ENCODE measurements around the gene SLC2A4RG. TPM values are rescaled to one million over a fixed set of nuclear protein-coding genes. Genes with fewer than 3 reads are reported as not detected.

Gene SLC2A4RG
- total and polyA plus RNA-seq, 2 of the 13 experiments (the other 11 are each of a cell fraction or from before 2014, with no cell fraction given), result 91.4 to 95.9 TPM

DNA sequence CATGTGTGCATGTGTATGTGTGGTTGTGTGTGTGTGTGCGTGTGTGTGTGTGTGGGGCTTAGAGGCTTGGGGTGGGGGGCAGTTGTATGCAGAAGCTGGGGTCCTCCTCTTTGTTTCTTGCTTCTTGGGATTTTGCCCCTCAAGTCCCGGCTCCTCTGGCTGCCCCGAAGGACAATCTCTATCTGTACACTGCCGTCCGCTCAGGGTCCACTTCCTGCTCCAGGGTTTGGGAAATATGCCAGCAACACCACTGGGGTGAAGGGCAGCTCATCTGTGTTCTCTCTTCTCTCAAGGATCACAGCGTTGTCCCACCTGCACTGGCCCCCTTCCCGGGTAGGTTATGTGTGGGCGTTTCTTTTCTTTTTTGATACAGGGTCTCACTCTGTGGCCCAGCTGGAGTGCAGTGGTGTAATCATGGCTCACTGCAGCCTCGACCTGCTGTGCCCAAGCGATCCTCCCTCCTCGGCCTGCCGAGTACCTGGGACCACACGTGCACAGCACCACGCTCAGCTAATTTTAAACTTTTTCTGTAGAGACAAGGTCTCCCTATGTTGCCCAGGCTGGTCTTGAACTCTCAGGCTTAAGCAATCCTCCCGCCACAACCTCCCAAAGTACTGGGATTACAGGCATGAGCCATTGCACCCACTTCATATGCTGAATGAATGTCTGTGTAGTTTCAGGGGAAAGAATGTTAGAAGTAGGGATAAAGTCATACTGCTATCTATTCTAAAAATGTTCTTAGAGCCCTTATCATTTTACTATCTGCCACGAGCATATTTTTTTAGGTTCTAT lies 25.7 kb downstream of the SLC2A4RG start (continued):
- TF ChIP-seq, protein P1, sequence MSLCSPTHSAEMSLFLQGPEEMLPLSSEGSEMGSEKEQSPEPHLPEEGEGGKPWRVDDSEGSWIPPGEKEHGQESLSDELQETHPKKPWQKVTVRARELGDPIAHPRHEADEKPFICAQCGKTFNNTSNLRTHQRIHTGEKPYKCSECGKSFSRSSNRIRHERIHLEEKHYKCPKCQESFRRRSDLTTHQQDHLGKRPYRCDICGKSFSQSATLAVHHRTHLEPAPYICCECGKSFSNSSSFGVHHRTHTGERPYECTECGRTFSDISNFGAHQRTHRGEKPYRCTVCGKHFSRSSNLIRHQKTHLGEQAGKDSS (CRISPR knock-in tag; IDR thresholded peaks at IDR 0.05; ENCODE audit: borderline replicate concordance, low read depth), result no peak
- no peak for TF ChIP-seq MTF2 (CRISPR knock-in tag; IDR thresholded peaks at IDR 0.05; ENCODE audit: borderline replicate concordance)
- TF ChIP-seq, protein P2, sequence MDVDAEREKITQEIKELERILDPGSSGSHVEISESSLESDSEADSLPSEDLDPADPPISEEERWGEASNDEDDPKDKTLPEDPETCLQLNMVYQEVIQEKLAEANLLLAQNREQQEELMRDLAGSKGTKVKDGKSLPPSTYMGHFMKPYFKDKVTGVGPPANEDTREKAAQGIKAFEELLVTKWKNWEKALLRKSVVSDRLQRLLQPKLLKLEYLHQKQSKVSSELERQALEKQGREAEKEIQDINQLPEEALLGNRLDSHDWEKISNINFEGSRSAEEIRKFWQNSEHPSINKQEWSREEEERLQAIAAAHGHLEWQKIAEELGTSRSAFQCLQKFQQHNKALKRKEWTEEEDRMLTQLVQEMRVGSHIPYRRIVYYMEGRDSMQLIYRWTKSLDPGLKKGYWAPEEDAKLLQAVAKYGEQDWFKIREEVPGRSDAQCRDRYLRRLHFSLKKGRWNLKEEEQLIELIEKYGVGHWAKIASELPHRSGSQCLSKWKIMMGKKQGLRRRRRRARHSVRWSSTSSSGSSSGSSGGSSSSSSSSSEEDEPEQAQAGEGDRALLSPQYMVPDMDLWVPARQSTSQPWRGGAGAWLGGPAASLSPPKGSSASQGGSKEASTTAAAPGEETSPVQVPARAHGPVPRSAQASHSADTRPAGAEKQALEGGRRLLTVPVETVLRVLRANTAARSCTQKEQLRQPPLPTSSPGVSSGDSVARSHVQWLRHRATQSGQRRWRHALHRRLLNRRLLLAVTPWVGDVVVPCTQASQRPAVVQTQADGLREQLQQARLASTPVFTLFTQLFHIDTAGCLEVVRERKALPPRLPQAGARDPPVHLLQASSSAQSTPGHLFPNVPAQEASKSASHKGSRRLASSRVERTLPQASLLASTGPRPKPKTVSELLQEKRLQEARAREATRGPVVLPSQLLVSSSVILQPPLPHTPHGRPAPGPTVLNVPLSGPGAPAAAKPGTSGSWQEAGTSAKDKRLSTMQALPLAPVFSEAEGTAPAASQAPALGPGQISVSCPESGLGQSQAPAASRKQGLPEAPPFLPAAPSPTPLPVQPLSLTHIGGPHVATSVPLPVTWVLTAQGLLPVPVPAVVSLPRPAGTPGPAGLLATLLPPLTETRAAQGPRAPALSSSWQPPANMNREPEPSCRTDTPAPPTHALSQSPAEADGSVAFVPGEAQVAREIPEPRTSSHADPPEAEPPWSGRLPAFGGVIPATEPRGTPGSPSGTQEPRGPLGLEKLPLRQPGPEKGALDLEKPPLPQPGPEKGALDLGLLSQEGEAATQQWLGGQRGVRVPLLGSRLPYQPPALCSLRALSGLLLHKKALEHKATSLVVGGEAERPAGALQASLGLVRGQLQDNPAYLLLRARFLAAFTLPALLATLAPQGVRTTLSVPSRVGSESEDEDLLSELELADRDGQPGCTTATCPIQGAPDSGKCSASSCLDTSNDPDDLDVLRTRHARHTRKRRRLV (CRISPR knock-in tag; IDR thresholded peaks at IDR 0.05), result no peak
- peak; percentile 28; the same call in 1 of the 2 replicates for TF ChIP-seq ERF (CRISPR knock-in tag; IDR thresholded peaks at IDR 0.05)
- TF ChIP-seq KDM3A (CRISPR knock-in tag; IDR thresholded peaks at IDR 0.05; ENCODE audit: low read depth), result no peak
- no peak for TF ChIP-seq FLYWCH1 (CRISPR knock-in tag; IDR thresholded peaks at IDR 0.05)
- TF ChIP-seq, protein P3, sequence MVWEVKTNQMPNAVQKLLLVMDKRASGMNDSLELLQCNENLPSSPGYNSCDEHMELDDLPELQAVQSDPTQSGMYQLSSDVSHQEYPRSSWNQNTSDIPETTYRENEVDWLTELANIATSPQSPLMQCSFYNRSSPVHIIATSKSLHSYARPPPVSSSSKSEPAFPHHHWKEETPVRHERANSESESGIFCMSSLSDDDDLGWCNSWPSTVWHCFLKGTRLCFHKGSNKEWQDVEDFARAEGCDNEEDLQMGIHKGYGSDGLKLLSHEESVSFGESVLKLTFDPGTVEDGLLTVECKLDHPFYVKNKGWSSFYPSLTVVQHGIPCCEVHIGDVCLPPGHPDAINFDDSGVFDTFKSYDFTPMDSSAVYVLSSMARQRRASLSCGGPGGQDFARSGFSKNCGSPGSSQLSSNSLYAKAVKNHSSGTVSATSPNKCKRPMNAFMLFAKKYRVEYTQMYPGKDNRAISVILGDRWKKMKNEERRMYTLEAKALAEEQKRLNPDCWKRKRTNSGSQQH (CRISPR knock-in tag; IDR thresholded peaks at IDR 0.05; ENCODE audit: low read depth), result no peak
- no peak for TF ChIP-seq DR1 (CRISPR knock-in tag; IDR thresholded peaks at IDR 0.05)
- TF ChIP-seq ARNT (IDR thresholded peaks at IDR 0.05), result no peak
- TF ChIP-seq ZNF205 (CRISPR knock-in tag; IDR thresholded peaks at IDR 0.05), result no peak; the same call in 1 of the 2 replicates
- TF ChIP-seq, protein P4, sequence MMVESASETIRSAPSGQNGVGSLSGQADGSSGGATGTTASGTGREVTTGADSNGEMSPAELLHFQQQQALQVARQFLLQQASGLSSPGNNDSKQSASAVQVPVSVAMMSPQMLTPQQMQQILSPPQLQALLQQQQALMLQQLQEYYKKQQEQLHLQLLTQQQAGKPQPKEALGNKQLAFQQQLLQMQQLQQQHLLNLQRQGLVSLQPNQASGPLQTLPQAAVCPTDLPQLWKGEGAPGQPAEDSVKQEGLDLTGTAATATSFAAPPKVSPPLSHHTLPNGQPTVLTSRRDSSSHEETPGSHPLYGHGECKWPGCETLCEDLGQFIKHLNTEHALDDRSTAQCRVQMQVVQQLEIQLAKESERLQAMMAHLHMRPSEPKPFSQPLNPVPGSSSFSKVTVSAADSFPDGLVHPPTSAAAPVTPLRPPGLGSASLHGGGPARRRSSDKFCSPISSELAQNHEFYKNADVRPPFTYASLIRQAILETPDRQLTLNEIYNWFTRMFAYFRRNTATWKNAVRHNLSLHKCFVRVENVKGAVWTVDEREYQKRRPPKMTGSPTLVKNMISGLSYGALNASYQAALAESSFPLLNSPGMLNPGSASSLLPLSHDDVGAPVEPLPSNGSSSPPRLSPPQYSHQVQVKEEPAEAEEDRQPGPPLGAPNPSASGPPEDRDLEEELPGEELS (CRISPR knock-in tag; IDR thresholded peaks at IDR 0.05), result peak; percentile 38; the same call in 1 of the 2 replicates
- TF ChIP-seq ZNF777 (CRISPR knock-in tag; IDR thresholded peaks at IDR 0.05), result peak; percentile 52; the same call in 1 of the 2 replicates
- no peak for TF ChIP-seq KLF6 (CRISPR knock-in tag; IDR thresholded peaks at IDR 0.05)
- 0 out of 2 replicates have a peak, but pooled peaks have one; percentile 49 for TF ChIP-seq KLF11 (CRISPR knock-in tag; IDR thresholded peaks at IDR 0.05)
- TF ChIP-seq ZNF331 (CRISPR knock-in tag; IDR thresholded peaks at IDR 0.05), result peak; percentile 36; the same call in 1 of the 2 replicates
- TF ChIP-seq, protein P5, sequence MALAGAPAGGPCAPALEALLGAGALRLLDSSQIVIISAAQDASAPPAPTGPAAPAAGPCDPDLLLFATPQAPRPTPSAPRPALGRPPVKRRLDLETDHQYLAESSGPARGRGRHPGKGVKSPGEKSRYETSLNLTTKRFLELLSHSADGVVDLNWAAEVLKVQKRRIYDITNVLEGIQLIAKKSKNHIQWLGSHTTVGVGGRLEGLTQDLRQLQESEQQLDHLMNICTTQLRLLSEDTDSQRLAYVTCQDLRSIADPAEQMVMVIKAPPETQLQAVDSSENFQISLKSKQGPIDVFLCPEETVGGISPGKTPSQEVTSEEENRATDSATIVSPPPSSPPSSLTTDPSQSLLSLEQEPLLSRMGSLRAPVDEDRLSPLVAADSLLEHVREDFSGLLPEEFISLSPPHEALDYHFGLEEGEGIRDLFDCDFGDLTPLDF (CRISPR knock-in tag; IDR thresholded peaks at IDR 0.05), result no peak
- no peak for TF ChIP-seq DNMT3B (CRISPR knock-in tag; conservative IDR thresholded peaks at IDR 0.05)
- TF ChIP-seq ZSCAN12 (CRISPR knock-in tag; IDR thresholded peaks at IDR 0.05), result no peak
- peak; percentile 69 for TF ChIP-seq ZNF501 (CRISPR knock-in tag; IDR thresholded peaks at IDR 0.05)
- peak; percentile 79; the same call in 1 of the 2 replicates for TF ChIP-seq TBX2 (CRISPR knock-in tag; IDR thresholded peaks at IDR 0.05; ENCODE audit: borderline replicate concordance)

All from HepG2 (cell line).